GM21529 (cell line): ENCODE results near the gene MAPK8.
"Not testable (repeated sequence)": the region's sequence is repeated elsewhere in the genome, so short reads cannot be mapped to it uniquely, and the experiment has no call there.

Experiments used
- ATAC-seq: cut with Tn5 transposase; IDR thresholded peaks from one replicate; pipeline ENCODE4 v1.9.1; 2021; ENCODE audit not compliant: unreplicated experiment

MAPK8 gene

GRCh38 chr10:48414778-48415177, 108.3 kb downstream of the MAPK8 start:
- no peak for ATAC-seq

- no peak for ATAC-seq
Observed at GRCh38 chr10:48416584-48417232, 110.2 kb downstream of the MAPK8 start.

GRCh38 chr10:48417374-48417773, 110.9 kb downstream of the MAPK8 start:
- ATAC-seq = no peak

GRCh38 chr10:48418189-48418788, 111.8 kb downstream of the MAPK8 start:
- no peak for ATAC-seq

- ATAC-seq = no peak
Observed at GRCh38 chr10:48419714-48420113, 113.2 kb downstream of the MAPK8 start.

- not testable (repeated sequence) for ATAC-seq
Observed at GRCh38 chr10:48421862-48422261, 115.4 kb downstream of the MAPK8 start.

GRCh38 chr10:48423884-48424283, 117.4 kb downstream of the MAPK8 start:
- no peak for ATAC-seq

- no peak for ATAC-seq
Observed at GRCh38 chr10:48428896-48429295, 122.4 kb downstream of the MAPK8 start.

GRCh38 chr10:48429309-48429708, 122.8 kb downstream of the MAPK8 start:
- ATAC-seq = no peak

GRCh38 chr10:48430402-48430993, 124.0 kb downstream of the MAPK8 start:
- ATAC-seq = no peak

- ATAC-seq = no peak
Observed at GRCh38 chr10:48431871-48432270, 125.4 kb downstream of the MAPK8 start.

- no peak for ATAC-seq
Observed at GRCh38 chr10:48437546-48437945, 131.1 kb downstream of the MAPK8 start.

GRCh38 chr10:48439031-48439430, 132.6 kb downstream of the MAPK8 start:
- ATAC-seq = no peak

GRCh38 chr10:48439581-48440041, 133.1 kb downstream of the MAPK8 start:
- ATAC-seq = no peak

- ATAC-seq = no peak
Observed at GRCh38 chr10:48440771-48441170, 134.3 kb downstream of the MAPK8 start.

GRCh38 chr10:48442090-48442808, 135.8 kb downstream of the MAPK8 start:
- no peak for ATAC-seq

GRCh38 chr10:48442809-48443177, 136.3 kb downstream of the MAPK8 start:
- no peak for ATAC-seq

GRCh38 chr10:48444266-48444665, 137.8 kb downstream of the MAPK8 start:
- no peak for ATAC-seq

- ATAC-seq = no peak
Observed at GRCh38 chr10:48444861-48445841, 138.7 kb downstream of the MAPK8 start.

GRCh38 chr10:48445932-48446331, 139.5 kb downstream of the MAPK8 start:
- ATAC-seq = no peak

GRCh38 chr10:48446785-48447184, 140.3 kb downstream of the MAPK8 start:
- ATAC-seq = no peak
